C4-2B (cell line): ENCODE data around the gene PDE1A.

Experiments
- H3K27ac ChIP-seq: fragments of 450-650 bp; 2 replicates; pipeline ENCODE4 v1.5.1; 2017
- CTCF ChIP-seq: fragments of 450-650 bp; conservative IDR thresholded peaks from 2 replicates; pipeline ENCODE4 v1.5.1; 2017; ENCODE audit warnings: mild to moderate bottlenecking
- ZFX ChIP-seq: fragments of 450-650 bp; IDR thresholded peaks from 2 replicates; pipeline ENCODE4 v1.6.1; 2017

PDE1A gene

GRCh38 chr2:182101263-182101662, 325.6 kb downstream of the PDE1A start:
- TF ChIP-seq CTCF = peak; percentile 46
- TF ChIP-seq ZFX = no peak
- H3K27ac ChIP-seq = no peak overlapping the region

- no peak for TF ChIP-seq ZFX
- no peak for TF ChIP-seq CTCF
- H3K27ac ChIP-seq = no peak overlapping the region
These were observed 328.2 kb downstream of the PDE1A start for GRCh38 chr2:182098648-182099047.

- no peak overlapping the region for H3K27ac ChIP-seq
- no peak for TF ChIP-seq CTCF
- TF ChIP-seq ZFX = no peak
These were observed 329.2 kb downstream of the PDE1A start for GRCh38 chr2:182097571-182098164.

- H3K27ac ChIP-seq = no peak overlapping the region
- TF ChIP-seq ZFX = no peak
- no peak for TF ChIP-seq CTCF
These were observed 336.4 kb downstream of the PDE1A start for GRCh38 chr2:182090486-182090885.
